ENCODE data around the gene RTRAF. TPM values are rescaled to one million over a fixed set of nuclear protein-coding genes. Genes with fewer than 3 reads are reported as not detected.

RTRAF gene
- total RNA-seq, 1 experiment from 2014 or later, result 350 TPM

DNA sequence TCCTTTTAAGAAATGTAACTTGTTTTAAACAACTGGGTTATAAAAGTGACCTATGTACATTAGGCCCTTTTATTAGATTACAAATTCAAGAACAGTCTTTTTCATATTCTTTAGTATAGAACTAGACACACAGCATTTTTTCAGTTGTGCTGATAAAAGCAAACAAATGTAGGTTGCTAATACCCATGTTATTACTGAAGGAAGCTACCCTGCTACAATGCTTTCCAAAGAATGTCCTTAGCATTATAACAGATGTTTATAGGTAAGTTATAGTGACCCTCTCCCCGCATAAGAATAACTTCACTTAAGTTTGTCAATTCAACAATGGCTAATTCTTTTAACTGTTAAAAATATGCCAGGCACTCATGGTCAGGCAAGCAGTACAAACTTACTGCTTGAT is 17.9 kb downstream of the RTRAF start:
- no CpG with 5 or more reads among the region's 1 CpG for WGBS (ENCODE audit: extremely low coverage, insufficient read length, low lambda C conversion rate)
- Mint-ChIP-seq H3K27me3 (ENCODE audit: low read depth) (no peaks in the 10 kb centered on the region), H3K4me3 (no peak overlapping the region), H3K27ac (peak overlapping the region in 1 of 3 experiments; percentile 70; a peak in 2 of 7 replicates), H3K9me3 (no peaks in the 10 kb centered on the region), H3K36me3 (ENCODE audit: insufficient read depth in 1 of 3, low read depth in 3 of 3) (peaks cover 32 to 88% (median 74%) of the 10 kb centered on the region in 3 experiments), H3K4me1 (peaks cover 17 to 21% of the 10 kb centered on the region in 2 experiments)
- Histone ChIP-seq H2AK5ac (ENCODE audit: insufficient read length, low read length) (no peak overlapping the region), H3K56ac (ENCODE audit: insufficient read length, low read depth, low read length) (no peak overlapping the region), H3K4me2 (ENCODE audit: insufficient read depth, insufficient read length, low read length) (no peak overlapping the region), H3K79me1 (ENCODE audit: insufficient read depth, low read depth, low read length, poor library complexity, severe bottlenecking) (no peaks in the 10 kb centered on the region), H3K4ac (ENCODE audit: low read depth, low read length) (no peak overlapping the region), H3T11ph (ENCODE audit: low read length) (no peak overlapping the region), H3K27me3 (ENCODE audit: insufficient read depth, low read length) (no peaks in the 10 kb centered on the region), H2BK5ac (ENCODE audit: insufficient read length, low read length) (no peak overlapping the region), H4K5ac (ENCODE audit: insufficient read length, low read depth, low read length) (no peak overlapping the region), H3K4me1 (ENCODE audit: insufficient read depth, low read length) (no peaks in the 10 kb centered on the region), H3K9ac (ENCODE audit: extremely low read depth, insufficient read length, low read length) (no peak overlapping the region), H3K14ac (ENCODE audit: insufficient read depth, low read length) (no peak overlapping the region), H2BK120ac (ENCODE audit: low read depth, low read length, poor library complexity, severe bottlenecking) (no peak overlapping the region), H4K91ac (ENCODE audit: insufficient read length, low read depth, low read length) (no peak overlapping the region), H3K23ac (ENCODE audit: insufficient read length, low read depth, low read length) (no peak overlapping the region), H2BK12ac (ENCODE audit: insufficient read length, low read depth, low read length) (no peak overlapping the region), H3K18ac (ENCODE audit: insufficient read length, low read depth, low read length) (no peak overlapping the region), H2BK15ac (ENCODE audit: low read depth, low read length) (no peak overlapping the region), H4K8ac (replicated peaks; ENCODE audit: insufficient read length, low read depth, low read length) (no peak overlapping the region), H3K79me2 (ENCODE audit: insufficient read depth, low read length) (no peaks in the 10 kb centered on the region), H3K23me2 (ENCODE audit: insufficient read length, low read depth, low read length, poor library complexity, severe bottlenecking) (no peaks in the 10 kb centered on the region), H3K9me3 (ENCODE audit: control insufficient read depth, low read depth, low read length) (no peaks in the 10 kb centered on the region), H4K20me1 (ENCODE audit: control insufficient read depth, insufficient read depth, insufficient read length) (no peaks in the 10 kb centered on the region), H2BK20ac (ENCODE audit: low read depth, low read length, poor library complexity, severe bottlenecking) (no peak overlapping the region), H3K27ac (ENCODE audit: insufficient read length, low read depth, low read length) (no peak overlapping the region), H2AFZ (ENCODE audit: low read length) (no peak overlapping the region)
- no peak for DNase-seq
- no peak for TF ChIP-seq CTCF (conservative IDR thresholded peaks at IDR 0.05)
